Activated CD4-positive, CD25-positive, alpha-beta regulatory T cell treated with anti-CD3 and anti-CD28 coated beads, Interleukin-2, amount 50 U/mL, for 16 hours (primary cell): ENCODE results near the gene CDC42EP5.
"Not testable (repeated sequence)": the region's sequence is repeated elsewhere in the genome, so short reads cannot be mapped to it uniquely, and the experiment has no call there.

ENCODE experiments used
- DNase-seq: peaks from one replicate; pipeline ENCODE4 v3.0.0-alpha.2; 2020; ENCODE audit warnings: low read depth, low spot score

The CDC42EP5 gene

GRCh38 chr19:54489766-54490165 lies 16.7 kb upstream of the CDC42EP5 start:
- no peak for DNase-seq

- DNase-seq: no peak
Measured at GRCh38 chr19:54489341-54489740, 16.2 kb upstream of the CDC42EP5 start.

GRCh38 chr19:54485851-54486250 lies 12.8 kb upstream of the CDC42EP5 start:
- DNase-seq: no peak

GRCh38 chr19:54484451-54484850 lies 11.4 kb upstream of the CDC42EP5 start:
- DNase-seq: no peak

- no peak for DNase-seq
Measured at GRCh38 chr19:54482889-54483288, 9.8 kb upstream of the CDC42EP5 start.

GRCh38 chr19:54481326-54481930 lies 8.3 kb upstream of the CDC42EP5 start:
- no peak for DNase-seq

- no peak for DNase-seq
Measured at GRCh38 chr19:54480051-54480450, 7.0 kb upstream of the CDC42EP5 start.

- DNase-seq: no peak
Measured at GRCh38 chr19:54478677-54479266, 5.7 kb upstream of the CDC42EP5 start.

- no peak for DNase-seq
Measured at GRCh38 chr19:54477650-54478049, 4.6 kb upstream of the CDC42EP5 start.

- DNase-seq: no peak
Measured at GRCh38 chr19:54475706-54476105, 2.6 kb upstream of the CDC42EP5 start.

- no peak for DNase-seq
Measured at GRCh38 chr19:54473892-54474372, 836 bp upstream of the CDC42EP5 start.

- no peak for DNase-seq
Measured at GRCh38 chr19:54470991-54471782, 1.9 kb downstream of the CDC42EP5 start.

- no peak for DNase-seq
Measured at GRCh38 chr19:54470276-54470887, 2.7 kb downstream of the CDC42EP5 start.

- no peak for DNase-seq
Measured at GRCh38 chr19:54469496-54469934, 3.6 kb downstream of the CDC42EP5 start.

GRCh38 chr19:54466110-54466480 lies 7.0 kb downstream of the CDC42EP5 start:
- DNase-seq: not testable (repeated sequence)

- DNase-seq: no peak
Measured at GRCh38 chr19:54465426-54466109, 7.5 kb downstream of the CDC42EP5 start.

GRCh38 chr19:54464630-54465425 lies 8.3 kb downstream of the CDC42EP5 start:
- DNase-seq: peak; percentile 51

- DNase-seq: peak; percentile 75
Measured at GRCh38 chr19:54464044-54464629, 9.0 kb downstream of the CDC42EP5 start.

- peak; percentile 87 for DNase-seq
Measured at GRCh38 chr19:54463531-54464043, 9.5 kb downstream of the CDC42EP5 start, which contains the start of gene LENG9. TSS of gene LENG9 (minus strand) at chr19:54463778. CDS start at chr19:54463526, 252 bp downstream.
